Activated CD8-positive, alpha-beta memory T cell treated with anti-CD3 and anti-CD28 coated beads, Interleukin-2, amount 50 U/mL, for 48 hours (primary cell): ENCODE results near the gene DLG1.
"Not testable (repeated sequence)": the region's sequence is repeated elsewhere in the genome, so short reads cannot be mapped to it uniquely, and the experiment has no call there.

ENCODE experiments used
- DNase-seq: peaks from one replicate; pipeline ENCODE4 v3.0.0-alpha.2; 2020

Gene DLG1

GRCh38 chr3:197064771-197065170 is 233.6 kb downstream of the DLG1 start:
- DNase-seq, result no peak

GRCh38 chr3:197062446-197062845 is 236.0 kb downstream of the DLG1 start:
- no peak for DNase-seq

- not testable (repeated sequence) for DNase-seq
These were observed 246.8 kb downstream of the DLG1 start for GRCh38 chr3:197051637-197052036.

- no peak for DNase-seq
These were observed 247.9 kb downstream of the DLG1 start for GRCh38 chr3:197050511-197050910.

GRCh38 chr3:197042539-197042938 is 255.9 kb downstream of the DLG1 start:
- DNase-seq, result no peak

GRCh38 chr3:197041875-197042488 is 256.4 kb downstream of the DLG1 start:
- DNase-seq, result no peak

- no peak for DNase-seq
These were observed 257.8 kb downstream of the DLG1 start for GRCh38 chr3:197040658-197041057.

- DNase-seq, result no peak
These were observed 259.5 kb downstream of the DLG1 start for GRCh38 chr3:197038679-197039462.

- DNase-seq, result no peak
These were observed 262.8 kb downstream of the DLG1 start for GRCh38 chr3:197035577-197035976.

- DNase-seq, result not testable (repeated sequence)
These were observed 263.6 kb downstream of the DLG1 start for GRCh38 chr3:197034778-197035177.

GRCh38 chr3:197033764-197034163 is 264.6 kb downstream of the DLG1 start:
- DNase-seq, result not testable (repeated sequence)

GRCh38 chr3:197031315-197032285 is 266.8 kb downstream of the DLG1 start:
- no peak for DNase-seq

GRCh38 chr3:197030379-197031314 is 267.8 kb downstream of the DLG1 start:
- DNase-seq, result no peak

GRCh38 chr3:197029511-197030167 is 268.8 kb downstream of the DLG1 start, which contains the start of gene MELTF:
Gene MELTF (minus strand): TSS chr3:197029817. CDS start chr3:197029702, 115 bp downstream.
- DNase-seq, result peak; percentile 94

GRCh38 chr3:197028728-197029510 is 269.5 kb downstream of the DLG1 start:
- DNase-seq, result no peak

- no peak for DNase-seq
These were observed 270.3 kb downstream of the DLG1 start for GRCh38 chr3:197027896-197028727.

- no peak for DNase-seq
These were observed 271.1 kb downstream of the DLG1 start for GRCh38 chr3:197027151-197027895.

GRCh38 chr3:197026481-197026866 is 271.9 kb downstream of the DLG1 start:
- no peak for DNase-seq
